A549 (cell line): ENCODE measurements around the gene BBS9. TPM values are rescaled to one million over a fixed set of nuclear protein-coding genes. Genes with fewer than 3 reads are reported as not detected.
A peak's percentile ranks its signal among the peaks of the same experiment; 100 is the strongest.

Experiments used
- ATAC-seq, 2 experiments: fragments of 200-7000 bp in 1 of 2; fragments of >200 bp in 1 of 2; cut with Nextera tagmentation in 1 of 2; cut with Tn5 transposase in 1 of 2; 3 replicates each; pipeline versions ENCODE4 v1.8.0 to v1.9.1; 2018 to 2020; ENCODE audit warnings: mild to moderate bottlenecking in 1 of 2, moderate library complexity in 1 of 2
- CTCF ChIA-PET: fragments of 300-600 bp; sonication (Branson Sonifier 250); formaldehyde crosslinking; extraction: SDS; loops from one replicate; lab custom pipeline; 2021; ENCODE audit warnings: antibody characterized with exemption, inconsistent platforms; lab: Yijun Ruan, JAX
- POLR2A ChIA-PET: fragments of 350-600 bp; formaldehyde crosslinking; extraction: SDS; loops from one replicate; lab custom pipeline; 2021; ENCODE audit warnings: antibody characterized with exemption, inconsistent platforms; lab: Yijun Ruan, JAX
- DNase-seq, 2 experiments: peaks; one replicate each; pipeline versions ENCODE4 v3.0.0 to v3.0.0-alpha.2; 2011 to 2016; ENCODE audit warnings: low read depth in 1 of 2, low spot score in 1 of 2
- FAIRE-seq: peaks from 2 replicates; lab custom pipeline; 2011; peaks lifted over from hg19 to GRCh38; lab: Jason Lieb, UNC
- H3K27ac ChIP-seq, 2 experiments: fragments of >200 bp; sonication (Bioruptor Twin); formaldehyde crosslinking; 3 replicates each; pipeline ENCODE4 v1.5.1; 2016 to 2017
- H3K4me1 ChIP-seq: fragments of >200 bp; sonication (Bioruptor Twin); formaldehyde crosslinking; 3 replicates; pipeline ENCODE4 v1.6.1; 2016
- H3K4me2 ChIP-seq: fragments of >200 bp; sonication (Bioruptor Twin); formaldehyde crosslinking; 3 replicates; pipeline ENCODE4 v1.6.1; 2016
- H3K4me3 ChIP-seq: fragments of >200 bp; sonication (Bioruptor Twin); formaldehyde crosslinking; 3 replicates; pipeline ENCODE4 v1.5.1; 2016
- H3K9me3 ChIP-seq: fragments of >200 bp; sonication (Bioruptor Twin); formaldehyde crosslinking; 3 replicates; pipeline ENCODE4 v1.6.1; 2016
- BHLHE40 ChIP-seq: IDR thresholded peaks from 2 replicates; pipeline ENCODE4 v1.6.1; 2012; ENCODE audit warnings: low read depth, low read length, inconsistent platforms
- CEBPB ChIP-seq, 2 experiments: fragments of >200 bp in 1 of 2; sonication (Bioruptor Twin) in 1 of 2; formaldehyde crosslinking in 1 of 2; IDR thresholded peaks; 2 replicates each; pipeline ENCODE4 v1.6.1; 2012 to 2016
- CHD2 ChIP-seq: fragments of 150-350 bp; IDR thresholded peaks from 2 replicates; pipeline ENCODE4 v1.6.1; 2014; ENCODE audit warnings: low read length; ENCODE audit not compliant: partially characterized antibody
- CHD4 ChIP-seq: fragments of 200-600 bp; sonication (generic); IDR thresholded peaks from 2 replicates; pipeline ENCODE4 v1.6.1; 2016; ENCODE audit warnings: antibody characterized with exemption, mild to moderate bottlenecking, borderline replicate concordance
- E2F6 ChIP-seq: IDR thresholded peaks from 2 replicates; pipeline ENCODE4 v1.6.1; 2012; ENCODE audit warnings: low read depth, borderline replicate concordance
- EHMT2 ChIP-seq: fragments of 200-600 bp; sonication (generic); IDR thresholded peaks from 2 replicates; pipeline ENCODE4 v1.6.1; 2016; ENCODE audit warnings: antibody characterized with exemption, low read depth, mild to moderate bottlenecking, moderate library complexity
- ELK1 ChIP-seq: fragments of 150-350 bp; IDR thresholded peaks from 2 replicates; pipeline ENCODE4 v1.6.1; 2014; ENCODE audit warnings: low read depth, mild to moderate bottlenecking, low read length
- EP300 ChIP-seq, 2 experiments: fragments of >200 bp; sonication (Bioruptor Twin); formaldehyde crosslinking; IDR thresholded peaks; 2 replicates in 1 of 2; 3 replicates in 1 of 2; pipeline ENCODE4 v1.6.1; 2016 to 2017
- ESRRA ChIP-seq: fragments of 150-350 bp; IDR thresholded peaks from 2 replicates; pipeline ENCODE4 v1.6.1; 2014; ENCODE audit warnings: mild to moderate bottlenecking, low read length, borderline replicate concordance
- FOSB ChIP-seq: fragments of 250-450 bp; sonication (Bioruptor Pico); IDR thresholded peaks from 2 replicates; pipeline ENCODE4 v1.5.0; 2020; ENCODE audit warnings: mild to moderate bottlenecking, moderate library complexity
- FOSL2 ChIP-seq, 2 experiments: fragments of 450-650 bp in 1 of 2; fragments of >200 bp in 1 of 2; sonication (Bioruptor Twin) in 1 of 2; formaldehyde crosslinking; IDR thresholded peaks; 2 replicates each; pipeline versions ENCODE4 v1.5.0 to v1.6.1; 2016 to 2020; ENCODE audit warnings: mild to moderate bottlenecking in 1 of 2, moderate library complexity in 1 of 2
- GATA3 ChIP-seq: IDR thresholded peaks from 2 replicates; pipeline ENCODE4 v1.6.1; 2012; ENCODE audit warnings: borderline replicate concordance
- HES2 ChIP-seq: fragments of >200 bp; sonication (Bioruptor Twin); formaldehyde crosslinking; IDR thresholded peaks from 2 replicates; pipeline ENCODE4 v1.6.1; 2016
- HEYL ChIP-seq: fragments of 250-450 bp; sonication (Bioruptor Pico); IDR thresholded peaks from 2 replicates; pipeline ENCODE4 v1.8.0; 2021; ENCODE audit warnings: mild to moderate bottlenecking, moderate library complexity
- HMGXB4 ChIP-seq: fragments of 250-450 bp; sonication (Bioruptor Pico); IDR thresholded peaks from 2 replicates; pipeline ENCODE4 v1.5.0; 2021; ENCODE audit warnings: mild to moderate bottlenecking, moderate library complexity, borderline replicate concordance
- HOXB13 ChIP-seq: fragments of 250-450 bp; sonication (Bioruptor Pico); IDR thresholded peaks from 2 replicates; pipeline ENCODE4 v1.5.0; 2020; ENCODE audit warnings: low read depth, mild to moderate bottlenecking, moderate library complexity
- HOXB5 ChIP-seq: fragments of 250-450 bp; sonication (Bioruptor Pico); IDR thresholded peaks from 2 replicates; pipeline ENCODE4 v1.5.0; 2020; ENCODE audit warnings: mild to moderate bottlenecking, moderate library complexity
- JUN ChIP-seq, 2 experiments: fragments of >200 bp; sonication (Bioruptor Twin); formaldehyde crosslinking; IDR thresholded peaks; 2 replicates in 1 of 2; 3 replicates in 1 of 2; pipeline ENCODE4 v1.6.1; 2016 to 2017
- JUNB ChIP-seq: fragments of >200 bp; sonication (Bioruptor Twin); formaldehyde crosslinking; IDR thresholded peaks from 2 replicates; pipeline ENCODE4 v1.6.1; 2016
- NFE2L2 ChIP-seq: fragments of 150-350 bp; conservative IDR thresholded peaks from 2 replicates; pipeline ENCODE4 v1.6.1; 2014; ENCODE audit warnings: low read length
- NR3C1 ChIP-seq: fragments of >200 bp; sonication (Bioruptor Twin); formaldehyde crosslinking; IDR thresholded peaks from 3 replicates; pipeline ENCODE4 v1.6.1; 2017
- RAD21 ChIP-seq, 2 experiments: fragments of >200 bp in 1 of 2; sonication (Bioruptor Twin) in 1 of 2; formaldehyde crosslinking in 1 of 2; IDR thresholded peaks in 1 of 2; conservative IDR thresholded peaks in 1 of 2; 2 replicates in 1 of 2; 3 replicates in 1 of 2; pipeline ENCODE4 v1.6.1; 2012 to 2018; ENCODE audit warnings: inconsistent platforms in 1 of 2
- RARB ChIP-seq: fragments of 250-450 bp; sonication (Bioruptor Pico); IDR thresholded peaks from 2 replicates; pipeline ENCODE4 v1.8.0; 2021; ENCODE audit warnings: mild to moderate bottlenecking, moderate library complexity
- RCOR1 ChIP-seq: fragments of 150-350 bp; IDR thresholded peaks from 2 replicates; pipeline ENCODE4 v1.6.1; 2014; ENCODE audit warnings: antibody characterized with exemption, low read length, low read depth
- SREBF2 ChIP-seq: fragments of 450-650 bp; IDR thresholded peaks from 2 replicates; pipeline ENCODE4 v1.6.1; 2014; ENCODE audit warnings: mild to moderate bottlenecking, moderate library complexity
- TFCP2L1 ChIP-seq: fragments of 250-450 bp; sonication (Bioruptor Pico); IDR thresholded peaks from 2 replicates; pipeline ENCODE4 v1.5.0; 2021; ENCODE audit warnings: mild to moderate bottlenecking
- TP53 ChIP-seq: fragments of 250-450 bp; sonication (Bioruptor Pico); IDR thresholded peaks from 2 replicates; pipeline ENCODE4 v1.5.0; 2021; ENCODE audit warnings: mild to moderate bottlenecking, moderate library complexity
- ZFP36 ChIP-seq: fragments of 450-650 bp; IDR thresholded peaks from 2 replicates; pipeline ENCODE4 v1.6.1; 2014; ENCODE audit warnings: borderline replicate concordance; ENCODE audit not compliant: partially characterized antibody
- ZSCAN20 ChIP-seq: fragments of 250-450 bp; sonication (Bioruptor Pico); IDR thresholded peaks from 2 replicates; pipeline ENCODE4 v1.8.0; 2022; ENCODE audit warnings: mild to moderate bottlenecking, moderate library complexity
- WGBS: methylation state at CpG from one replicate; pipeline ENCODE4 v1.1.6; 2017; ENCODE audit errors: missing lambda C conversion rate; 5-methylcytosine and 5-hydroxymethylcytosine counted together
- polyA plus RNA-seq, 4 experiments: library from polyadenylated mRNA; depleted of rRNA in 3 of 4; stranded (reverse); fragments of >200 nt; fragmentation: RNase III in 1 of 4; extraction: RNeasy Plus Mini Kit Qiagen cat#74134 plus additional on column Dnase treatment in 1 of 4; gene quantifications; 2 replicates in 3 of 4; 3 replicates in 1 of 4; pipeline ENCODE4 v1.2.3, GENCODE V29; 2011 to 2017

The BBS9 gene
- polyA plus RNA-seq, 2 of the 4 experiments (the other 2 are of a cell fraction): 8.3 to 9.1 TPM

- Histone ChIP-seq H3K4me1 (no peaks in the 10 kb centered on the region), H3K9me3 (no peaks in the 10 kb centered on the region)
- TF ChIP-seq SREBF2 (no peak), HEYL (CRISPR knock-in tag) (no peak), EP300 (IDR thresholded peaks at IDR 0.05) (no peak), JUN (IDR thresholded peaks at IDR 0.05) (no peak), HOXB5 (no peak), FOSL2 (IDR thresholded peaks at IDR 0.05) (no peak), FOSL2 (CRISPR knock-in tag; IDR thresholded peaks at IDR 0.05) (no peak), BHLHE40 (no peak), TP53 (no peak), RAD21 (conservative IDR thresholded peaks at IDR 0.05 in 1 of 2, IDR thresholded peaks at IDR 0.05 in 1 of 2) (no peak), HOXB13 (CRISPR knock-in tag) (no peak)
- TF ChIP-seq, all 56 proteins: peak for 0
- CTCF ChIA-PET: no interaction called here
- FAIRE-seq (no peak), DNase-seq (no peak), ATAC-seq (no peak)
- Histone ChIP-seq H3K27ac (no peak overlapping the region), H3K4me2 (no peak overlapping the region), H3K4me3 (no peak overlapping the region)
- WGBS: 55% methylated on average over 2 of the region's 2 CpGs
- POLR2A ChIA-PET: no interaction called here
These were observed 63.4 kb downstream of the BBS9 start for GRCh38 chr7:33192695-33193291.

GRCh38 chr7:33193308-33193864, 64.0 kb downstream of the BBS9 start:
- TF ChIP-seq CHD2: no peak
- TF ChIP-seq RCOR1: no peak
- no peak for TF ChIP-seq HEYL (CRISPR knock-in tag)
- no peak for TF ChIP-seq FOSB
- no peak for TF ChIP-seq NR3C1
- TF ChIP-seq BHLHE40: no peak
- no peak for TF ChIP-seq ESRRA
- TF ChIP-seq CHD4: no peak
- TF ChIP-seq RAD21 (conservative IDR thresholded peaks at IDR 0.05 in 1 of 2, IDR thresholded peaks at IDR 0.05 in 1 of 2): no peak
- Histone ChIP-seq H3K4me3 (no peak overlapping the region), H3K4me2 (no peak overlapping the region), H3K9me3 (no peaks in the 10 kb centered on the region), H3K27ac (no peak overlapping the region), H3K4me1 (no peaks in the 10 kb centered on the region)
- POLR2A ChIA-PET: no interaction called here
- ATAC-seq (no peak), DNase-seq (no peak), FAIRE-seq (no peak)
- 99% methylated on average over 3 of the region's 3 CpGs for WGBS
- CTCF ChIA-PET: interaction anchor here (1.1 to 1.9 kb wide), 2 partner anchors 17 to 702 kb away, joined by 3 to 4 read pairs; no protein-coding TSS in a partner anchor

- FAIRE-seq (no peak), ATAC-seq (0 out of 6 replicates have a peak, but pooled peaks have one; percentile 42 to 59), DNase-seq (peak in 1 of 2 experiments; percentile 21)
- ChIA-PET POLR2A (no interaction called here), CTCF (interaction anchor here (0.6 to 1.9 kb wide), 4 partner anchors 9 to 700 kb away, joined by 3 to 4 read pairs (median 4); no protein-coding TSS in a partner anchor)
- Histone ChIP-seq H3K9me3 (no peaks in the 10 kb centered on the region), H3K27ac (no peak overlapping the region), H3K4me2 (no peak overlapping the region), H3K4me3 (no peak overlapping the region), H3K4me1 (no peaks in the 10 kb centered on the region)
- TF ChIP-seq EHMT2 (no peak), HES2 (0 out of 2 replicates have a peak, but pooled peaks have one; percentile 12), CHD2 (no peak), ELK1 (no peak), GATA3 (no peak), ZSCAN20 (no peak), FOSB (no peak), NFE2L2 (no peak), E2F6 (no peak), RARB (CRISPR knock-in tag) (no peak), HOXB13 (CRISPR knock-in tag) (no peak), JUNB (no peak), HMGXB4 (no peak), TFCP2L1 (CRISPR knock-in tag) (no peak), FOSL2 (IDR thresholded peaks at IDR 0.05) (no peak), FOSL2 (CRISPR knock-in tag; IDR thresholded peaks at IDR 0.05) (no peak), ZFP36 (no peak), CEBPB (IDR thresholded peaks at IDR 0.05) (peak; percentile 52 to 66)
- 50% methylated on average over 2 of the region's 2 CpGs for WGBS
These were observed 65.9 kb downstream of the BBS9 start for GRCh38 chr7:33195264-33195663.
